ENCODE measurements around the gene SLC9A3. TPM values are rescaled to one million over a fixed set of nuclear protein-coding genes. Genes with fewer than 3 reads are reported as not detected.
A peak's percentile ranks its signal among the peaks of the same experiment; 100 is the strongest.

Gene SLC9A3
- total RNA-seq, 2 experiments from 2014 or later: 2.3 to 2.5 TPM

- peak overlapping the region; percentile 11 for H3K4me3 Mint-ChIP-seq
- intact Hi-C loops (cut with DNase I, micrococcal nuclease): loop anchor here (1.0 to 5.0 kb wide), 2 partner anchors 7 to 422 kb away; no protein-coding TSS in a partner anchor
Observed at GRCh38 chr5:464843-465590, 59.2 kb downstream of the SLC9A3 start.

GRCh38 chr5:464446-464842, 59.8 kb downstream of the SLC9A3 start:
- intact Hi-C loops (cut with DNase I, micrococcal nuclease): loop anchor here (1.0 to 5.0 kb wide), 2 partner anchors 8 to 423 kb away; no protein-coding TSS in a partner anchor
- H3K36me3 ChIP-seq (ENCODE audit: insufficient read depth, low read length): peaks cover 37% of the 10 kb centered on the region

More at GRCh38 chr5:464843-465590, 59.2 kb downstream of the SLC9A3 start:
- no peak for TF ChIP-seq CTCF (IDR thresholded peaks at IDR 0.05)
- no peak overlapping the region for H3K27ac Mint-ChIP-seq
- DNase-seq: peak in 1 of 14 experiments; percentile 32
- H3K36me3 ChIP-seq (ENCODE audit: insufficient read depth, low read length): peaks cover 35% of the 10 kb centered on the region
- peak overlapping the region in 1 of 2 donors; percentile 55 for H3K27ac ChIP-seq (ENCODE audit: low read depth in 1 of 2, low read length in 2 of 2)
- ChIA-PET POLR2A (interaction anchor here (0.9 kb wide), 1 partner anchor 13 kb away, joined by 5 read pairs; no protein-coding TSS in a partner anchor), CTCF (interaction anchor here (2.4 kb wide), 1 partner anchor 18 kb away, joined by 8 read pairs; no protein-coding TSS in a partner anchor)
- no peaks in the 10 kb centered on the region for H3K27me3 Mint-ChIP-seq
- H3K36me3 Mint-ChIP-seq (ENCODE audit: low read depth): peaks cover 47% of the 10 kb centered on the region
- ATAC-seq (ENCODE audit: poor library complexity): no peak
- peaks cover 15% of the 10 kb centered on the region for H3K4me1 Mint-ChIP-seq (ENCODE audit: low read depth)
- H3K27me3 ChIP-seq (ENCODE audit: control insufficient read depth in 1 of 2, insufficient read depth in 2 of 2, low read length in 2 of 2): no peaks in the 10 kb centered on the region
- no peaks in the 10 kb centered on the region for H3K9me3 ChIP-seq (ENCODE audit: control insufficient read depth in 1 of 2, insufficient read depth in 1 of 2, low read length in 2 of 2)
- H3K9me3 Mint-ChIP-seq: no peaks in the 10 kb centered on the region
- H3K4me1 ChIP-seq (ENCODE audit: insufficient read depth, low read length): peaks cover 15% of the 10 kb centered on the region
- no peak overlapping the region for H3K4me3 ChIP-seq (ENCODE audit: low read length)

More at GRCh38 chr5:464446-464842, 59.8 kb downstream of the SLC9A3 start:
- ChIA-PET POLR2A (interaction anchor here (1.2 to 1.4 kb wide), 2 partner anchors 8 to 11 kb away, joined by 3 to 22 read pairs; no protein-coding TSS in a partner anchor), CTCF (interaction anchor here (2.4 kb wide), 1 partner anchor 18 kb away, joined by 8 read pairs; no protein-coding TSS in a partner anchor)
- H3K27ac Mint-ChIP-seq: peak overlapping the region; percentile 94
- peaks cover 47% of the 10 kb centered on the region for H3K36me3 Mint-ChIP-seq (ENCODE audit: low read depth)
- Histone ChIP-seq H3K4me3 (ENCODE audit: low read length) (no peak overlapping the region), H3K27me3 (ENCODE audit: control insufficient read depth in 1 of 2, insufficient read depth in 2 of 2, low read length in 2 of 2) (no peaks in the 10 kb centered on the region), H3K27ac (ENCODE audit: low read depth in 1 of 2, low read length in 2 of 2) (peak overlapping the region; percentile 55 to 65), H3K9me3 (ENCODE audit: control insufficient read depth in 1 of 2, insufficient read depth in 1 of 2, low read length in 2 of 2) (no peaks in the 10 kb centered on the region), H3K4me1 (ENCODE audit: insufficient read depth, low read length) (peaks cover 15% of the 10 kb centered on the region)
- ATAC-seq (ENCODE audit: poor library complexity): no peak
- TF ChIP-seq CTCF (IDR thresholded peaks at IDR 0.05): no peak
- no peaks in the 10 kb centered on the region for H3K27me3 Mint-ChIP-seq
- H3K9me3 Mint-ChIP-seq: no peaks in the 10 kb centered on the region
- DNase-seq: peak in 1 of 14 experiments; percentile 32
- peaks cover 11% of the 10 kb centered on the region for H3K4me1 Mint-ChIP-seq (ENCODE audit: low read depth)
- H3K4me3 Mint-ChIP-seq: peak overlapping the region; percentile 69
